ENCODE results near the gene MRPL11.

The MRPL11 gene

GRCh38 chr11:66438504-66439466, at the start of gene MRPL11:
Gene MRPL11 (minus strand): TSS chr11:66438848. CDS start chr11:66438754, 94 bp downstream.
- DNase-seq = peak; percentile 97

DNA sequence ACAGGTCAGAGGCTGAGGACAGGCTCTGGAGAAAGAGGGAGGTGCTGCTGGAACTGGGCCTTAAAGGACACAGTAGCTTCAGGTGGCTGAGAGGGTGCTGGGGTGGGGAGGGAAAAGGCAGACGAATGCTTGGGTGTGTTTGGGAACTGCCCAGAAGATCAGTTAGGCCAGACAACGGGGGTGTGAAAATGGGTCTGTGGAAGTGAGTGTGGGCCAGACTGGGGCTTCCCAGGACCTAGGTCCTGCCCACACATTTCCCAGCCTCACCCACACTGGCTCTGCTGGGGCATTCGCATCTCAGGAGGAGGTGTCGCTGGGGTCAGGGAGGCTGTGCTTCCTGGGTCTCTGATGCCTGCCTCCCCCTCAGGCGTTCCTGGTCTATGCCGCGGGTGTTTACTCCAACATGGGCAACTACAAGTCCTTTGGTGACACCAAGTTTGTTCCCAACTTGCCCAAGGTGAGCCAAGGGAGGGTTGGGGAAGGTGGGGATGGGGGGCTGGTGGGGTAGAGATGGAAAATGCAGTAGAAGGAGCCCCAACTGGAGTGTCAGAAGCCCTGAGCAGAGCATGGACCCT, 46.2 kb upstream of the MRPL11 start:
- DNase-seq = no peak

DNA sequence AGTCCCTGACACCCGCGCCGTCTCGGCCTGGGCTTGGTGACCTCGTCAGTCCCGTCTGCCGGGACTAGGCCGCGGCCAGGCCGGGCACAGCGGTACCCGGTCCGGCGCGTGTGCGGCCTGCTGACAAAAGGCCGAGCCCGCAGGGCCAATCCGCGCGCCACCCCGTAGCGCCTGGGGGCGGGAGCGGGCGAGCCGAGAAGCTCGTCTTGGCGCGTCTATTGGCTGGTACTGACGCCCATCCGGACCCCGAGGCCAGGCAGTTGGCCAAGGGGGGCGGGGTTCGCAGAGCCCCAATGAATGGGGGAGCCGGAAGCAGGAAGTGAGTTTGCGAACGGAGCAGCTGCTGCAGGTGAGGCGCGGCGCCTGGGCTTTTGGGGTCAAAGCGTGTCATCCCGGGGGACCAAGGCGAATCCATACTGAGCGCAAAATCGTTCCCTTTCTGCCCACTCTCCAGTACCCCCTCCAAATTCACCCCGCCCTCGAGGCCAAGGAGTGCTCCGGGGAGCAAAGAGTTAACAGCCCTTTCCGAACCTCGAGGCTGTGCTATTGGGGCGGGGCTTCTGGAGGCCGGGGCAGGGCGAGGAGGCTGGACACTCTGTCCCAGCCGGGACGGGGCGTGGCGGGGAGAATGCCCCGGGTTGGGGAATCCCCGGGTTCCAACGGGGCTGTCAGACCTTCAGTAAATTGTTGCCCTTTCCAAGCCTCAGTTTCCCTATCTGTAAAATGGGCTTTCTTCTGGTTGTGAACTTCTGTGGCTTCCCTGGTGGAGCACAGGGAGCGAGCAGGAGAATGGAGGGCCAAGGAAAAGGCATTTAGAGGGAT, 41.7 kb upstream of the MRPL11 start, which contains the start of gene DPP3:
DPP3 (plus strand) TSS at position 318 of the 822 bp plus-strand sequence. CDS start 1,767 bp downstream, outside the sequence.
- peak; percentile 97 for DNase-seq

- no peak for DNase-seq
Observed at GRCh38 chr11:66479394-66480116, 40.9 kb upstream of the MRPL11 start.

DNA sequence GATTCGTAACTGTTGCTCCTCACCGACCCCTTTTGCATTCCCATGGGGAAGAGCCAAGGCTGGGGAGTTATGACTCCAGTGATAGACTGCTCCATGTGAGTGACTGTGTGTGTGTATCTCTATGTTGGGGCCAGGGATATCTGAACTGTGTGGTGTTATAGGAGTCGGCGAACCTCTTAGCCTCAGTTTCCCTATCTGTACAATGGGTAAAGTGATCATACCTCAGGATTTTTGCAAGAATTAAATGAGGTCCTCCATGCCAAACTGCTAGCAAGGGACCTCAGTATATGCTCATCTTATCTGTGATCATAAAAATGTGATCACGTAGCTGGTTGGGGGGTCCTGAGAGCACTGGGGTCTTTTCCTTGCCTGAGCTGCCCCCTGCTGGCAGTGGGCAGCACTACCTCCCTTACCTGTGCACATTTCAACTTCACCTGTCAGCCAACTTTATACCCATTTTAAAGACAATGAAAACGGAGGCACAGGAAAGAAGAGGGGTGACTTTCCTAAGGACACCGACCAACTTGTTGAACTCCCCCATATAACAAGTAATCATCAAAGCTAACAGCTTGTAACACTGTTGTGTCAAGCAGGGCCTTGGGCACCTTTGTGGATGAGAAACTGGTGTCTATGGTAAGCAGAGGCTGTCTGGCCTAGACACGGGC, 40.2 kb upstream of the MRPL11 start:
- DNase-seq = peak; percentile 36

DNA sequence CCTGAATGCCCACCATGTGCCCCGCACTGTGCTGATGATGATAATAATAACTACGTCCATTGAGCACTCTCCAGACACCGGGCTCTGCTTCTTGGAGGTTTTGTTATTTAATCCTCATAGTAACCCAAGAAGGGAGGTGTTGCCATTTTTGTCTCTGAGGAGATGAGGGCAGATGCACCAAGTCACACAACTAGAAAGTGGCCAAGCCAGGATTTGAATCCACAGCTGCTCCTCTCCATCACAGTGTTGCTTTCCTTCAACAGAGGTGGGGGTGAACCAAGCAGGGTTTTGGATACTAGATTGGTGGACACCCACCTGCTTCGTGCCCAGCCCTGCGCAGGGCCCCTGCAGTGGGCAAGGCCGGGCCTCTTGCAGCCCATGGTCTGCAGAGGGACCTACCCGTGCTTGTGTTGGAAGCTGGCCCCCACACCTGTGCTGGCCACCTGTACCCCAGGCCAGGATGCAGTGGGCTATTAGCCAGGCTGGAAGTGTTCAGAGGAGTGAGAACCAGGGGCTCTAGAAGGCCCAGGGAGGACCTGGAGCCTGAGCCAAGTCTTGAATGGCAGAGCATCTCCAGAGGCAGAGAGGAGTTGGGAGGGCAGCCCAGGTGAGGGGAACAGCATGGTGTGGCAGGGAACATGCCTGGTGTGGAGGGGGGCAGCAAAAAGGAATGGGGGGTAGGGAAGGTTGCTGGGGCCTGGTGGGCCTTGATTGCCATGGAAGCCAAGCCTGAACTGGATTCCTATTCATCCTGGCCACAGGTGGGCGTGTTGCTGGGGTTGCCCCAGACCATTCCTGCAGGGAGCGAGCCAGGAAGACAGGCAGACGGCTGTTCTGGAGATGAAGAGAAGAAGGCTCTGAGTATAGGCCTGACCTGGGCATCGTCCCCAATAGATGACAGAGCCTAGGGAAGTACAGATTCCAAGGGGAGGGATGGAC, 38.9 kb upstream of the MRPL11 start:
- DNase-seq = no peak

GRCh38 chr11:66476841-66477251, 38.2 kb upstream of the MRPL11 start:
- DNase-seq = no peak

- no peak for DNase-seq
Observed at GRCh38 chr11:66476173-66476840, 37.7 kb upstream of the MRPL11 start.

GRCh38 chr11:66475349-66476172, 36.9 kb upstream of the MRPL11 start:
- no peak for DNase-seq

GRCh38 chr11:66473608-66474515, 35.2 kb upstream of the MRPL11 start:
- DNase-seq = no peak

DNA sequence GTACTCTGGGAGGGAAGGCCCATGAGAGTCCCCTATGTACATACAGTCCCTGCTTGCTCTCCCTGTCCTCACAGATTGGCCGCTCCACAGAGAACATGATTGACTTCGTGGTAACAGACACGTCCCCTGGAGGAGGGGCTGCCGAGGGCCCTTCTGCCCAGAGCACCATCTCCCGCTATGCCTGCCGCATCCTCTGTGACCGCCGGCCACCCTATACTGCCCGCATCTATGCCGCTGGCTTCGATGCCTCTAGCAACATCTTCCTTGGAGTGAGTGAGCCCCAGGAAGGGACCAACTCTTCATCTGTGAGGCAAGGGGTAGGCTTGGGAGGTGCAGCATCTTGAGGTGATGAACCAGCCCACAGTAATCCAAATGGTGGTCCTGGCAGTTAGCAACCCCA, 34.5 kb upstream of the MRPL11 start:
- no peak for DNase-seq

DNA sequence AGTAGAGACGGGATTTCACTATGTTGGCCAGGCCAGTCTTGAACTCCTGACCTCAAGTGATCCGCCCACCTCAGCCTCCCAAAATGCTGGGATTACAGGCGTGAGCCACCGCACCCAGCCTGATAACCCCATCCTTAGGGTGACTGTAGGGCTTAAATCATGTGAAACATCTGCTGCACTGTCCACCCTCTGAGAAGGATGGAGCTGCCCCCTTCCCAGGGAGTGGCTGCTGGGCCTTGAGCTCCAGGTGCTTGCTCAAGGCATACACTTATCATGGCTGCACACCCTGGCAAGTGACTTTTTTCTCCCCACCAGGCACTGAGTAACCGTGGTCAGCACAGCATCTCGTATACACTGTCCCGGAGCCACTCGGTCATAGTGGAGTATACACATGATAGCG, 33.4 kb upstream of the MRPL11 start:
- no peak for DNase-seq

DNA sequence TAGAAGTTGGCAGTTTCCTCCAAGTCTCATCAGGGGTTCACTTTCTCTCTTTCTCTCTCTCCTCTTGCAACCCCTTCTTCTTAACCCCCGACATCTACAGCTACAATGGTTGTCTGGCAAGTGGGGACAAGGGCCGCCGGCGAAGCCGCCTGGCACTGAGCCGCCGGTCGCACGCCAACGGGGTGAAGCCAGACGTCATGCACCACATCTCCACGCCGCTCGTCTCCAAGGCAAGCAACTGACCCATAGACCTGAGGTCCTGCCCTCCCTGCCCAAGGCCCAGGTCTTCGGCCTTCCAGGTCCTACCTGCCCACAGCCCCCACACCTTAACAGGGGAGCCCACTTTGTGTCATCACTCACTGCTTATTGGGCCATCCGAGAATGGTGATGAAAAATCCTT, 32.5 kb upstream of the MRPL11 start:
- no peak for DNase-seq

GRCh38 chr11:66470015-66470414, 31.4 kb upstream of the MRPL11 start:
- DNase-seq = no peak

DNA sequence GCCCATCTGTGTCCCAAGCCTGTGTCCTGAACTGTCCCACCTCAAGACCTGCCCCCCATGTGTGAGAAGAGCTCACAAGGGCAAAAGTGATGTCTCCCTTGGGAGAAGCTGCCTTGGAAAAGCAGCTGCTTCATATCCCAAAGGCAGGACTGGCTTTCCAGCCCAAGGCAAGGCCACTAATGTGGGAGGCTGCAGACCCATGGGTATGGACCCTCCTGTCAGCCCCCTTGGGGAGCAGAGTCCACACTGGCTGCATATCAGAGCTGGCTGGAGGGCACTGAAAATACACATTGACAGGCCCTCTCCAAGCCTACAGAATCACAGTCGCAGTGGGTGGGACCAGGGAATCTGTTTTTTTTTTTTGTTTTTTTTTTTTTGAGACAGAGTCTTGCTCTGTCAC, 30.8 kb upstream of the MRPL11 start:
- DNase-seq = no peak

GRCh38 chr11:66468691-66469090, 30.0 kb upstream of the MRPL11 start:
- DNase-seq = no peak

DNA sequence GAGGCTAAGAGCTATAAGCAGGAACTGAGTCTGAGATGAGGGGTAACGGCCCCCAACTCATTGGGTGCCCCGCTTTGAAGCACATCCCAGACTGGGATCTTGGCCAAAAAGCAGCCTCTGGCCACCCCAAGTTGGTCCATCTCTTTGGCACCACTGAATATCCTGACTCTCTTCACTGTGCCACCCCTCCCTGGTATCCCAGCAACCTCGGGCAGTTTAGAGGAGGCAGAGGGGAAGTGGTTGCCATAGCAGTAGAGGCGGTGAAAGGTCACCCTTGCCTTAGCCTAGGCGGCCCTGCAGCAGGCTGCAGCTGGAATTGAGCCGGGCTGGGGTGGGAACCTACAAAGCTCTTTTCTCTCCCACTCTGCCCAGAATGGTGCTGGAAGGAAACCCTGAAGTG, 29.1 kb upstream of the MRPL11 start:
- DNase-seq = peak; percentile 55

DNA sequence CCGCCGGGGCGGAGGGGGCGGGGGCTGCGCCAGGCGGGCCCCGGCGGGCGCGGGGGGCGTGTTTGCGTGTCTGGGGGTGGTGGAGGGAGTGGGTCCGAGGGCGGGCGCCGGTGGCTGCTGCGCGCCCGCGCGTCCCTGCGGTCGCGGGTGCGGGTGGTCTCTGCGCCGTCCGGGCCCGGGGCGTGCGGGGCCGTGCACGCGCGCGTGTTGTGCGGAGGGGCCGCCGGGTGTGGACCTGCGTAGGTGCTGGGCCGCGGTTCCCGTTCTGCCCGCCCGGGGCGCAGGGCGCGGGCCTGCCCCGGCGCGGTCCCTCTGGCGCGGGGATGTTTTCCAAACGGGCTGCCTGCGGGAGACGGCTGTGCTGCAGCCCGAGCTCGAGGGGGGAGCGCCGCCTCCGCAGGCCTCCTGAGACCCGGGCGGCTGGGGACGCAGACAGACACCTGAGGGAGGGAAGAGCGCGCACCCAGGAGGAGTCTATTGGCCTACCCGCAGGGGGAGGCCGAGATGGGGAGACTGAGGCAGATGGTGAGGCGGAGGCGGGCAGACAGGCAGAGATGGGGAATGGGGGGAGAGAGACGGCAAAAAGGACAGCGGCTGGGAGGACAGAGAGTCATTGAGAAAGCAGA, 28.5 kb upstream of the MRPL11 start:
- DNase-seq = peak; percentile 59

All from retina (tissue), 1 donor.